Midbrain (tissue), 1 donor: ENCODE data around the gene ACTG1.
A peak's percentile ranks its signal among the peaks of the same experiment; 100 is the strongest.

Experiments
- DNase-seq: peaks from one replicate; lab custom pipeline; 2025; lab: John Stamatoyannopoulos, UW

The ACTG1 gene

DNA sequence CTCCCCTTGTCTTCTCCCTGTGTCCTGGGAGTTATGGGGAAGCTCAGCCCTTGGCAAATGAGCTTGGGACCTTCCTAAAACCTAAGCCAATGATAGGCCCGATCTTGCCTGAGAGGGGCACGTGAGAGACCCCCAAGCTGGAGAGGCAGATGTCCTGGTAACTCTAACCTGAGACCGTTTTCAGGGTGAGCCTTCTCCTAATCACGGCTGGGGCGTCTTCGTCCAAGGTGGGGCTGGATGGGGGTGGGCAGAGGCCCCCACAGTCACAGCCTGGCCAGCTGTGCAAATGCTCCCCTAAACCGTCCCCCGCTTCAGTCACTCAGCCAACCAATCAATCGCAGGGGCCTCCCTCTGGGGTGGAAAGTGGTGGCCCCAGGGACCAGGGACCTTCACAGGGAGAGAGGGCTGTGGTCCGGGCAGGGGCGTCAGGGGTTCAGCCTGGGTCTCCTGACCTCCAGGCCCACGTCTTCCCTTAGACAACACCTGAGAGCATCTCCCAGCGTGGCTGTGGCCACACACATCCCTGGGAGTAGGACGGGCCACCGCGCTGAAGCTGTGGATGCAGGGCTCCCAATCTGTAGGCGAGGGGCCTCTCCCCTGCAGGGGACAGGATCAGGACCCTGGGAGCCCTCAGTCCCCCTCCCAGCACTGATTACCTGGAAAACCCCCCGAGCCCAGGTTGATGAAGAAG, 30.6 kb downstream of the ACTG1 start:
- DNase-seq: no peak

DNA sequence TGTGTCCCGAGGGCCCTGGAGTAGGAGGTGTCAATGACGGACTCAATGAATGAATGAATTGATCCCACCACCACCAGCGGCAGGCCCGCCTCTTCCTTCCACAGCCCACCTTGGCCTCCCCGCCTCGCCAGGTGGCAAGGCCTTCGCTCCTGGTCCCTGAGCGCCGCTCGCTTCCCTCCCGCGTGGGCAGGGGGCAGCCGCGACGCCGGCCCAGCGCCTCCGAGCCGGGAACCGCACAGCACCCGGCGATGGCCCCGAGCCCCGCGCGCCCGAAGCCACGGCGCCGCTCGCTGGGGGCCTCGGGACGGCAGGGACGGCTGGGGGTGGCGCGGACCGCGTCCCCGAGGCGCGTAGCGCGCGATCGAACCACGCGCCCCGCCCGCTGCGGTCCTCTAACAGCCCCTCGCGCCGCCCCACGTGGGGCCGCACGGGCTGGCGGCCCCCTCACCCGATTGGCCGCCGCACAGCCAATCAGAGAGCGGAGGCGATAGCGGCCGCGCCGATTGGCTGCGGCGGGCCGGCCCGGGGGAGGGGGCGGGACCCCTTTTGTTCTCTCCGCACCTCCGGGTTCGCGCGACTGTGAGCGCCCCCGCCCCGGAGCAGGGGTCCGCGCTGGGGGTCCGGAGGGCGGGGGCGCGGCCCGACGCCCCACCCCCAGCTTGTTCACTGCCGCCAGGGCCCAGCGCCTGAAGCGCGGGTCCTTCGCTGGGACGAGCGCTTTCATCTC, 31.4 kb downstream of the ACTG1 start:
- DNase-seq: peak; percentile 88

- DNase-seq: no peak
These were observed 32.2 kb downstream of the ACTG1 start for GRCh38 chr17:81480140-81481072.

- no peak for DNase-seq
These were observed 33.2 kb downstream of the ACTG1 start for GRCh38 chr17:81479175-81480071.

GRCh38 chr17:81478119-81478518, 34.5 kb downstream of the ACTG1 start:
- DNase-seq: no peak

DNA sequence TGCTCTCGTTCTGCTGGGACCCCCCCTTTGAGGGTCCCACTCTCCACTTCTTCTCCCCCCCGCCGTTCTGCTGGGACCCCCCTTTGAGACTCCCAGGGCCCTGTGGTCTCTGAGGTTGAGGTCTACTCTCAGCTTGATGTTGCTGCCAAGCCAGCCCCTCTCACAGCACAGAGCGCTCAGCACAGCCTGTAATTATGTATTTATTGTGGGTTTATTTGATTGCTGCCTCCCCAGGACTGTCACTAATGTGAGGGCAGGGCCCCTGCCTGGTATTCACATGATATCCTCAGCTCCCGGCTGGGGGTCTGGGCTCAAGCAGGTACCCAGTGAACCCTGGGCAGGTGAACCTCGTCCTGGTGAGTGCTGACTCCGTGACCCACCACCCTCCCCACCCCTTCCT, 35.4 kb downstream of the ACTG1 start:
- no peak for DNase-seq

GRCh38 chr17:81476635-81477034, 36.0 kb downstream of the ACTG1 start:
- no peak for DNase-seq

- no peak for DNase-seq
These were observed 36.5 kb downstream of the ACTG1 start for GRCh38 chr17:81476097-81476496.

GRCh38 chr17:81474958-81475357, 37.6 kb downstream of the ACTG1 start:
- no peak for DNase-seq

DNA sequence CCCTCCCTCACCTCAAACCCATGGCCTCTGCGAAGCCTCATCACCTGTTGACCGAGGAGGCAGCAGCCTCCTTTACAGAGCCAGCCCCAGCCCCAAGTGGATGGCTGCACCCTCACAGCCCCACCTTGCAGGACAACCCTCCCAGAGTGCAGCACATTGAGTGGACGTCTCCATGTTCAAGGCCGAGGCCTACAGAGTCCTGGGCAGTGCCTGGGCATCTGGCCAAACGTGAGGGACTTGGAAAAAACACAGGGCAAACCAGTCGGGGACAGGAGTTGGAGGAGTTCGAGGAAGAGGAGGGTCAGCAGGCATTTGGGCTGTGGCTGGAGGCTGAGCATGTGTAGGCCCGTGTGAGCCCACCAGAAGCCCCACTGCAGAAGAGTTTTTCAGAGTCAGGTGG, 39.6 kb downstream of the ACTG1 start:
- no peak for DNase-seq

GRCh38 chr17:81471818-81472456, 40.7 kb downstream of the ACTG1 start:
- peak; percentile 58 for DNase-seq

- DNase-seq: no peak
These were observed 41.4 kb downstream of the ACTG1 start for GRCh38 chr17:81470944-81471817.

GRCh38 chr17:81470270-81470943, 42.2 kb downstream of the ACTG1 start:
- DNase-seq: no peak

GRCh38 chr17:81469266-81469665, 43.3 kb downstream of the ACTG1 start:
- no peak for DNase-seq

GRCh38 chr17:81468770-81469121, 43.9 kb downstream of the ACTG1 start:
- DNase-seq: no peak

DNA sequence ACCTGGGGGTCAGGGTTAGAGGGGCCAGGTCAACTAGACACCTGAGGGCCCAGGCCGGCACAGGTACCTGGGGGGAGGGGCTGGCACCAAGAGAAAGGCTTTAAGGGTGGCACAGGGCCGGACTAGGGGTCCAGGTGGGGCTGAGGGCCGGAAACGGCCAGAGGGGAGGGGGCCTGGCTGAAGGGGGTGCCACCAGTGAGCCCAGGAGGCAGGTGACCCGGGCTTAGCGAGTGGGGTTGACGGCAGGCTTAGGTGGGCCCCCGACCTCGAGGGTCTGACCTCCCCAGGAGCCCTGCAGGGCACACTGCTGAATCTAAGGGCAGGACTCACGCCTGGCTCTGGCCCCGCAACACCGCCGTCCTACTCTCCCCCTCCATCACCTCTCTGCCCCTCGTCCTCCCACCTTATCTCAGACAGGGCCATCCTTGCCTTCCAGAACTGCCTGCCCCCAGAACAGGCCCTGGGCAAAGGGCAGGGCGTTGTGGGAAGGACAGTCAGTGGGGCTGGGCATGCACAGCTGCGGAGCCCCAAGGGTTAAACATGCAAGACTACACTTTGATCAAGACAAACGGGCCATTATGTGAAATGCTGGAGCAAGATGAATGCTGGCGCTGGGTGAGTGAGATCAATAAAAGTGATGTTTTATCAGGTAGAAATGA, 44.4 kb downstream of the ACTG1 start:
- no peak for DNase-seq

GRCh38 chr17:81466564-81467472, 45.8 kb downstream of the ACTG1 start:
- DNase-seq: no peak

DNA sequence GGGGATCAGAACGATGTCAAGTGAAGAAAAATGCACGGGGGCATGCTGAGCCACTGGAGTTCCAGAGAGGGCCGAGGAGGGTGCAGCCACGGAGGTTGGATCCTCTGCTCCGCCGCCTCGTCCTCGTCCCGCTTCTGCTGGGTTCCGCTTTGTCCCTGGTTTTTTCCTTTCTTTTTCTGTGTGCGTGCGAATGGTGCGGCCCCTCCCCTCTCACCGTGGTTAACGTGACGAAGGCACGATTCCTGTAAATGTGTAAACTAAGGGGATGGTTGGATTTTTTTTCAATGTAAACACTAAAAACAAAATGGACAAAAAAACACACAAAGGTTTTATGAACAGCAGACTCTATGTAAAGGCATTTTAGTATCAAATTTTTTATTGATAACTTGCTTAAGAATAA, 46.7 kb downstream of the ACTG1 start:
- no peak for DNase-seq
